K562 (cell line): ENCODE measurements around the gene KCNK18. TPM values are rescaled to one million over a fixed set of nuclear protein-coding genes. Genes with fewer than 3 reads are reported as not detected.

Experiments used
- DACH1 ChIP-seq: fragments of 450-650 bp; IDR thresholded peaks from 2 replicates; pipeline ENCODE4 v1.6.1; 2018; ENCODE audit not compliant: partially characterized antibody
- EHMT2 ChIP-seq: fragments of 450-650 bp; IDR thresholded peaks from 2 replicates; pipeline ENCODE4 v1.6.1; 2018; ENCODE audit warnings: antibody characterized with exemption
- ETV1 ChIP-seq: fragments of 450-650 bp; conservative IDR thresholded peaks from 2 replicates; pipeline ENCODE4 v1.6.1; 2016; ENCODE audit warnings: missing genetic modification characterization, control low read depth, low read depth, missing compliant biosample characterization
- NRF1 ChIP-seq, 2 experiments: fragments of 450-650 bp; IDR thresholded peaks in 1 of 2; conservative IDR thresholded peaks in 1 of 2; 2 replicates each; pipeline ENCODE4 v1.6.1; 2014; ENCODE audit warnings: mild to moderate bottlenecking in 2 of 2
- polyA plus RNA-seq, 8 experiments: library from polyadenylated mRNA; depleted of rRNA in 4 of 8; stranded (reverse) in 5 of 8; unstranded in 3 of 8; fragments of >200 nt; fragmentation: Nextera tagmentation in 2 of 8; fragmentation: Illumina TruSeq in 1 of 8; extraction: Ambion mirVana in 2 of 8; extraction: Trizol in 1 of 8; gene quantifications; 2 replicates each; pipeline versions ENCODE4 v1.2.1 to v1.2.3, GENCODE V29; 2011 to 2014; ENCODE audit warnings: inconsistent platforms in 1 of 8, missing spikeins in 1 of 8
- total RNA-seq, 7 experiments: library from RNA; depleted of rRNA in 6 of 7; stranded (reverse); fragments of >200 nt in 6 of 7; fragmentation: Illumina TruSeq in 2 of 7; extraction: Trizol in 2 of 7; gene quantifications; 2 replicates each; pipeline versions ENCODE4 v1.2.1 to v1.2.3, GENCODE V29; 2011 to 2021; ENCODE audit warnings: low replicate concordance in 1 of 7
- TF ChIP-seq, protein P1 (sequence below): fragments of 250-450 bp; sonication (Bioruptor Pico); IDR thresholded peaks from 2 replicates; pipeline ENCODE4 v1.4.0; 2020; ENCODE audit warnings: mild to moderate bottlenecking, moderate library complexity
- TF ChIP-seq, protein P2 (sequence below): fragments of 450-650 bp; formaldehyde crosslinking; IDR thresholded peaks from 2 replicates; pipeline ENCODE4 v1.4.0; 2020; ENCODE audit warnings: mild to moderate bottlenecking, moderate library complexity
- TF ChIP-seq, protein P3 (sequence below), 2 experiments: fragments of 450-650 bp; IDR thresholded peaks; 2 replicates each; pipeline ENCODE4 v1.6.1; 2018; ENCODE audit warnings: mild to moderate bottlenecking in 2 of 2, low read depth in 1 of 2; ENCODE audit not compliant: partially characterized antibody in 2 of 2

The KCNK18 gene
- total and polyA plus RNA-seq, 9 of the 15 experiments (the other 6 are each of a cell fraction or from before 2014, with no cell fraction given) = not detected

DNA sequence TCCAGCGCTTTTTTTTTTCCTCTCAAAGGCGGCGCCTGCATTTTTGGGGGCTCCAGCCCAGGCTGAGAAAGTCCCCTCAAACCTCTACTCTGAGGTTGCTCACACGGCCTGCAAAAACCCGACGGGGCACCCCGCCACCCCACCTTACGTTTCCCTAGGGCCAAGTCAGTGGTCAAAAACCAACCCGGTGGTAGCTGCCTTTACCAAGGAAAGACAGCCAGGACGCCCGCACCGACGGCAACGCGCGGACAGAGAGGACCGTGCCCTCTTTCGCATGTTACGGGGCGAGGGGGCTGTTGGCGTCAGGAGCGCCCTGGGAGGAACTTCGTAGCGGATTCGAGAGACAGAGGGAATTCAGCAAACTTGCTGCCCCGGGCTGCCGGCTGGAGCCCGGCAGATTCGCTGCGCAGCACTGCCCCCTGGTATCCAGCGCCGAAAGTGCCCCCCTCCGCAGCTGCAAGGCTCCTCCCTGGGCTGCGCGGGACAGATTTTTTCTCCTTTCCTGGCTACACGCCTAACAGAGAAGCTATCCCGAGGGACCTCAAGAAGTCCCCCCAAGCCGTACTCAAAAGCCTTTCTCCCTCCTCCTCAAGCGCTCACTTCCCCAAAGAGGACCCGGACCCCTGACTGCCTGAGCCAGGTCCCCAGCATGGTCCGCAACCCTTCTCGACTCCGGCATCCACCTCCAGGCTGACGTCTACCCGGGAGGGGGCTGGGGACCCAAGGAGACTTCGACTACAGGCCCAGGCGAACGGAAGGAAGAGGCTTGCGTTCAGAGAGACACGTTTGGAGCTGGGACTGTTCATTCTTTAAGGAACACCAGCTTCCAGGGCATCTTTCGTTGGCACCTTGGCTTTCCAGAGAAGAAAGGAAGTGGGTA is 31.5 kb upstream of the KCNK18 start (continued):
- TF ChIP-seq, protein P1, sequence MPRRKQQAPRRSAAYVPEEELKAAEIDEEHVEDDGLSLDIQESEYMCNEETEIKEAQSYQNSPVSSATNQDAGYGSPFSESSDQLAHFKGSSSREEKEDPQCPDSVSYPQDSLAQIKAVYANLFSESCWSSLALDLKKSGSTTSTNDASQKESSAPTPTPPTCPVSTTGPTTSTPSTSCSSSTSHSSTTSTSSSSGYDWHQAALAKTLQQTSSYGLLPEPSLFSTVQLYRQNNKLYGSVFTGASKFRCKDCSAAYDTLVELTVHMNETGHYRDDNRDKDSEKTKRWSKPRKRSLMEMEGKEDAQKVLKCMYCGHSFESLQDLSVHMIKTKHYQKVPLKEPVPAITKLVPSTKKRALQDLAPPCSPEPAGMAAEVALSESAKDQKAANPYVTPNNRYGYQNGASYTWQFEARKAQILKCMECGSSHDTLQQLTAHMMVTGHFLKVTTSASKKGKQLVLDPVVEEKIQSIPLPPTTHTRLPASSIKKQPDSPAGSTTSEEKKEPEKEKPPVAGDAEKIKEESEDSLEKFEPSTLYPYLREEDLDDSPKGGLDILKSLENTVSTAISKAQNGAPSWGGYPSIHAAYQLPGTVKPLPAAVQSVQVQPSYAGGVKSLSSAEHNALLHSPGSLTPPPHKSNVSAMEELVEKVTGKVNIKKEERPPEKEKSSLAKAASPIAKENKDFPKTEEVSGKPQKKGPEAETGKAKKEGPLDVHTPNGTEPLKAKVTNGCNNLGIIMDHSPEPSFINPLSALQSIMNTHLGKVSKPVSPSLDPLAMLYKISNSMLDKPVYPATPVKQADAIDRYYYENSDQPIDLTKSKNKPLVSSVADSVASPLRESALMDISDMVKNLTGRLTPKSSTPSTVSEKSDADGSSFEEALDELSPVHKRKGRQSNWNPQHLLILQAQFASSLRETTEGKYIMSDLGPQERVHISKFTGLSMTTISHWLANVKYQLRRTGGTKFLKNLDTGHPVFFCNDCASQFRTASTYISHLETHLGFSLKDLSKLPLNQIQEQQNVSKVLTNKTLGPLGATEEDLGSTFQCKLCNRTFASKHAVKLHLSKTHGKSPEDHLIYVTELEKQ (CRISPR knock-in tag) = no peak
- TF ChIP-seq, protein P2, sequence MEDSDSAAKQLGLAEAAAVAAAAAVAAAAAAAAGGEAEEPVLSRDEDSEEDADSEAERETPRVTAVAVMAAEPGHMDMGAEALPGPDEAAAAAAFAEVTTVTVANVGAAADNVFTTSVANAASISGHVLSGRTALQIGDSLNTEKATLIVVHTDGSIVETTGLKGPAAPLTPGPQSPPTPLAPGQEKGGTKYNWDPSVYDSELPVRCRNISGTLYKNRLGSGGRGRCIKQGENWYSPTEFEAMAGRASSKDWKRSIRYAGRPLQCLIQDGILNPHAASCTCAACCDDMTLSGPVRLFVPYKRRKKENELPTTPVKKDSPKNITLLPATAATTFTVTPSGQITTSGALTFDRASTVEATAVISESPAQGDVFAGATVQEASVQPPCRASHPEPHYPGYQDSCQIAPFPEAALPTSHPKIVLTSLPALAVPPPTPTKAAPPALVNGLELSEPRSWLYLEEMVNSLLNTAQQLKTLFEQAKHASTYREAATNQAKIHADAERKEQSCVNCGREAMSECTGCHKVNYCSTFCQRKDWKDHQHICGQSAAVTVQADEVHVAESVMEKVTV (CRISPR knock-in tag) = peak; percentile 44; the same call in 1 of the 2 replicates
- no peak for TF ChIP-seq EHMT2
- TF ChIP-seq NRF1 (conservative IDR thresholded peaks at IDR 0.05 in 1 of 2, IDR thresholded peaks at IDR 0.05 in 1 of 2) = peak; percentile 36; a peak in 3 of 4 replicates
- TF ChIP-seq, protein P3, sequence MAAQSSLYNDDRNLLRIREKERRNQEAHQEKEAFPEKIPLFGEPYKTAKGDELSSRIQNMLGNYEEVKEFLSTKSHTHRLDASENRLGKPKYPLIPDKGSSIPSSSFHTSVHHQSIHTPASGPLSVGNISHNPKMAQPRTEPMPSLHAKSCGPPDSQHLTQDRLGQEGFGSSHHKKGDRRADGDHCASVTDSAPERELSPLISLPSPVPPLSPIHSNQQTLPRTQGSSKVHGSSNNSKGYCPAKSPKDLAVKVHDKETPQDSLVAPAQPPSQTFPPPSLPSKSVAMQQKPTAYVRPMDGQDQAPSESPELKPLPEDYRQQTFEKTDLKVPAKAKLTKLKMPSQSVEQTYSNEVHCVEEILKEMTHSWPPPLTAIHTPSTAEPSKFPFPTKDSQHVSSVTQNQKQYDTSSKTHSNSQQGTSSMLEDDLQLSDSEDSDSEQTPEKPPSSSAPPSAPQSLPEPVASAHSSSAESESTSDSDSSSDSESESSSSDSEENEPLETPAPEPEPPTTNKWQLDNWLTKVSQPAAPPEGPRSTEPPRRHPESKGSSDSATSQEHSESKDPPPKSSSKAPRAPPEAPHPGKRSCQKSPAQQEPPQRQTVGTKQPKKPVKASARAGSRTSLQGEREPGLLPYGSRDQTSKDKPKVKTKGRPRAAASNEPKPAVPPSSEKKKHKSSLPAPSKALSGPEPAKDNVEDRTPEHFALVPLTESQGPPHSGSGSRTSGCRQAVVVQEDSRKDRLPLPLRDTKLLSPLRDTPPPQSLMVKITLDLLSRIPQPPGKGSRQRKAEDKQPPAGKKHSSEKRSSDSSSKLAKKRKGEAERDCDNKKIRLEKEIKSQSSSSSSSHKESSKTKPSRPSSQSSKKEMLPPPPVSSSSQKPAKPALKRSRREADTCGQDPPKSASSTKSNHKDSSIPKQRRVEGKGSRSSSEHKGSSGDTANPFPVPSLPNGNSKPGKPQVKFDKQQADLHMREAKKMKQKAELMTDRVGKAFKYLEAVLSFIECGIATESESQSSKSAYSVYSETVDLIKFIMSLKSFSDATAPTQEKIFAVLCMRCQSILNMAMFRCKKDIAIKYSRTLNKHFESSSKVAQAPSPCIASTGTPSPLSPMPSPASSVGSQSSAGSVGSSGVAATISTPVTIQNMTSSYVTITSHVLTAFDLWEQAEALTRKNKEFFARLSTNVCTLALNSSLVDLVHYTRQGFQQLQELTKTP (IDR thresholded peaks at IDR 0.05; ENCODE audit: low read depth in 1 of 2, partially characterized antibody in 2 of 2) = no peak
- TF ChIP-seq DACH1 = no peak
- TF ChIP-seq ETV1 = no peak
